ENCODE data around the gene BRI3BP.

- TF ChIP-seq FOXM1 (IDR thresholded peaks at IDR 0.05; ENCODE audit: borderline replicate concordance, low read depth) (no peak), TAF1 (IDR thresholded peaks at IDR 0.05; ENCODE audit: low read depth) (no peak), CREB1 (IDR thresholded peaks at IDR 0.05; ENCODE audit: low read depth) (no peak), EGR1 (IDR thresholded peaks at IDR 0.05) (no peak), YY1 (IDR thresholded peaks at IDR 0.05; ENCODE audit: low read depth) (no peak), MAX (IDR thresholded peaks at IDR 0.05) (no peak), CEBPB (IDR thresholded peaks at IDR 0.05) (no peak)
These were observed 9.6 kb downstream of the BRI3BP start for GRCh38 chr12:125003021-125003420.

Data from Ishikawa (cell line).